HEK293 (cell line): ENCODE measurements around the gene GNB1L.

Experiments used
- CTCF ChIA-PET: fragments of 350-600 bp; formaldehyde crosslinking; extraction: SDS; loops from one replicate; lab custom pipeline; 2021; ENCODE audit warnings: antibody characterized with exemption; lab: Yijun Ruan, JAX
- POLR2A ChIA-PET: fragments of 300-600 bp; formaldehyde crosslinking; extraction: SDS; loops from one replicate; lab custom pipeline; 2020; ENCODE audit warnings: antibody characterized with exemption, inconsistent platforms; lab: Yijun Ruan, JAX
- H3K27ac ChIP-seq: fragments of 200-500 bp; sonication (Bioruptor generic); 2 replicates; pipeline ENCODE4 v1.5.1; 2014; ENCODE audit warnings: low read depth, low read length, control low read depth, inconsistent platforms; ENCODE audit errors: extremely low read depth
- H3K36me3 ChIP-seq, 2 experiments: fragments of 200-500 bp in 1 of 2; sonication (Bioruptor generic) in 1 of 2; 1 replicate in 1 of 2; 2 replicates in 1 of 2; pipeline ENCODE4 v1.5.1; 2014 to 2017; ENCODE audit warnings: inconsistent platforms in 2 of 2, low read length in 2 of 2; ENCODE audit not compliant: control insufficient read depth in 2 of 2, insufficient read depth in 1 of 2
- H3K4me1 ChIP-seq: fragments of 200-500 bp; sonication (Bioruptor generic); 2 replicates; pipeline ENCODE4 v1.5.1; 2014; ENCODE audit warnings: mild to moderate bottlenecking, low read length, inconsistent platforms; ENCODE audit not compliant: control insufficient read depth, insufficient read depth
- H3K4me3 ChIP-seq: 2 replicates; pipeline ENCODE4 v1.5.1; 2011; ENCODE audit warnings: low read depth, mild to moderate bottlenecking, control low read depth, low read length, moderate library complexity
- H3K9me3 ChIP-seq: fragments of 200-500 bp; sonication (Bioruptor generic); 2 replicates; pipeline ENCODE4 v1.5.1; 2014; ENCODE audit warnings: low read depth, low read length, inconsistent platforms; ENCODE audit not compliant: control insufficient read depth, insufficient read depth
- ATF2 ChIP-seq: fragments of 450-650 bp; formaldehyde crosslinking; IDR thresholded peaks from 2 replicates; pipeline ENCODE4 v1.5.1; 2016; ENCODE audit warnings: missing biosample characterization, missing genetic modification characterization, low read depth
- KLF10 ChIP-seq: fragments of 450-650 bp; IDR thresholded peaks from 2 replicates; pipeline ENCODE4 v1.5.1; 2018; ENCODE audit warnings: missing biosample characterization, mild to moderate bottlenecking, missing genetic modification characterization
- KLF17 ChIP-seq: fragments of 450-650 bp; formaldehyde crosslinking; IDR thresholded peaks from 2 replicates; pipeline ENCODE4 v1.5.1; 2016; ENCODE audit warnings: missing biosample characterization, missing genetic modification characterization
- OSR2 ChIP-seq: fragments of 450-650 bp; formaldehyde crosslinking; IDR thresholded peaks from 2 replicates; pipeline ENCODE4 v1.5.1; 2016; ENCODE audit warnings: missing biosample characterization, missing genetic modification characterization
- PRDM10 ChIP-seq: fragments of 450-650 bp; formaldehyde crosslinking; IDR thresholded peaks from 2 replicates; pipeline ENCODE4 v1.5.1; 2016; ENCODE audit warnings: missing biosample characterization, missing genetic modification characterization
- ZBTB8A ChIP-seq: fragments of 450-650 bp; formaldehyde crosslinking; IDR thresholded peaks from 2 replicates; pipeline ENCODE4 v1.5.1; 2016; ENCODE audit warnings: missing biosample characterization, missing genetic modification characterization
- ZNF366 ChIP-seq: fragments of 450-650 bp; formaldehyde crosslinking; conservative IDR thresholded peaks from 2 replicates; pipeline ENCODE4 v1.5.1; 2016; ENCODE audit warnings: missing biosample characterization, missing genetic modification characterization
- ZNF37A ChIP-seq: fragments of 450-650 bp; IDR thresholded peaks from 2 replicates; pipeline ENCODE4 v1.5.1; 2018; ENCODE audit warnings: missing biosample characterization, missing genetic modification characterization
- ZNF391 ChIP-seq: fragments of 450-650 bp; formaldehyde crosslinking; IDR thresholded peaks from 2 replicates; pipeline ENCODE4 v1.5.1; 2016; ENCODE audit warnings: low read depth, missing biosample characterization, missing genetic modification characterization, borderline replicate concordance
- ZNF449 ChIP-seq: fragments of 450-650 bp; formaldehyde crosslinking; IDR thresholded peaks from 2 replicates; pipeline ENCODE4 v1.5.1; 2017; ENCODE audit warnings: missing biosample characterization, mild to moderate bottlenecking, missing genetic modification characterization, moderate library complexity
- ZNF521 ChIP-seq: fragments of 450-650 bp; formaldehyde crosslinking; IDR thresholded peaks from 2 replicates; pipeline ENCODE4 v1.5.1; 2017; ENCODE audit warnings: missing biosample characterization, mild to moderate bottlenecking, missing genetic modification characterization
- ZNF549 ChIP-seq: fragments of 450-650 bp; IDR thresholded peaks from 2 replicates; pipeline ENCODE4 v1.5.1; 2018; ENCODE audit warnings: missing biosample characterization, missing genetic modification characterization, mild to moderate bottlenecking, inconsistent platforms, moderate library complexity
- ZNF624 ChIP-seq: fragments of 450-650 bp; formaldehyde crosslinking; IDR thresholded peaks from 2 replicates; pipeline ENCODE4 v1.5.1; 2017; ENCODE audit warnings: missing biosample characterization, missing genetic modification characterization
- TF ChIP-seq, protein P1 (sequence below): fragments of 450-650 bp; formaldehyde crosslinking; IDR thresholded peaks from 2 replicates; pipeline ENCODE4 v1.5.1; 2016; ENCODE audit warnings: missing biosample characterization, missing genetic modification characterization
- TF ChIP-seq, protein P2 (sequence below): fragments of 450-650 bp; formaldehyde crosslinking; IDR thresholded peaks from 2 replicates; pipeline ENCODE4 v1.5.1; 2016; ENCODE audit warnings: missing biosample characterization, missing genetic modification characterization, low read depth

The GNB1L gene

DNA sequence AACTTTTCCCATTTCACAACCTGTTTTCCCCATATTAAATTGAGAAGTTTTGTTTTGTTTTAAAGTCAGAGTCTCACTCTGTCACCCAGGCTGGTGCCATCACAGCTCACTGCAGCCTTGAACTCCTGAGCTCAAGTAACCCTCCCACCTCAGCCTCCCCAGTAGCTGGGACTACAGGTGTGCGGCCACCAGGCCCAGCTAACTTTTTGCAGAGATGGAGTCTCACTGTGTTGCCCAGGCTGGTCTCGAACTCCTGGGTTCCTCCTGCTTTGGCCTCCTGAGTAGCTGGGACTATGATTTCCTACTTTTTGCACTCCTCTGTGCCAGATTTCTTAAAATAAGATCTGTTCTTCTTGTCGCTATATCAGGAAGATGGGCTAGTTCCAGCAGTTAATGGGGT lies 44.9 kb downstream of the GNB1L start:
- peaks cover 3% of the 10 kb centered on the region for H3K4me1 ChIP-seq
- CTCF ChIA-PET, result interaction anchor here (0.6 kb wide), 1 partner anchor 86 kb away, joined by 4 read pairs; no protein-coding TSS in a partner anchor
- no peaks in the 10 kb centered on the region for H3K9me3 ChIP-seq
- H3K27ac ChIP-seq, result no peak overlapping the region
- H3K36me3 ChIP-seq, result peaks cover 0 to 17% of the 10 kb centered on the region in 2 experiments; a peak in 1 of 3 replicates
- no peak overlapping the region for H3K4me3 ChIP-seq
- POLR2A ChIA-PET, result no interaction called here
- TF ChIP-seq ATF2 (tag by site-specific recombination) (no peak), KLF10 (tag by site-specific recombination) (no peak), ZBTB8A (tag by site-specific recombination) (no peak), ZNF521 (no peak), OSR2 (tag by site-specific recombination) (no peak), ZNF549 (no peak), ZNF624 (tag by site-specific recombination) (no peak), ZNF391 (tag by site-specific recombination) (no peak), PRDM10 (tag by site-specific recombination) (no peak), KLF17 (no peak), ZNF37A (tag by site-specific recombination) (no peak), ZNF366 (tag by site-specific recombination) (no peak), ZNF449 (tag by site-specific recombination) (no peak)
- TF ChIP-seq, protein P1, sequence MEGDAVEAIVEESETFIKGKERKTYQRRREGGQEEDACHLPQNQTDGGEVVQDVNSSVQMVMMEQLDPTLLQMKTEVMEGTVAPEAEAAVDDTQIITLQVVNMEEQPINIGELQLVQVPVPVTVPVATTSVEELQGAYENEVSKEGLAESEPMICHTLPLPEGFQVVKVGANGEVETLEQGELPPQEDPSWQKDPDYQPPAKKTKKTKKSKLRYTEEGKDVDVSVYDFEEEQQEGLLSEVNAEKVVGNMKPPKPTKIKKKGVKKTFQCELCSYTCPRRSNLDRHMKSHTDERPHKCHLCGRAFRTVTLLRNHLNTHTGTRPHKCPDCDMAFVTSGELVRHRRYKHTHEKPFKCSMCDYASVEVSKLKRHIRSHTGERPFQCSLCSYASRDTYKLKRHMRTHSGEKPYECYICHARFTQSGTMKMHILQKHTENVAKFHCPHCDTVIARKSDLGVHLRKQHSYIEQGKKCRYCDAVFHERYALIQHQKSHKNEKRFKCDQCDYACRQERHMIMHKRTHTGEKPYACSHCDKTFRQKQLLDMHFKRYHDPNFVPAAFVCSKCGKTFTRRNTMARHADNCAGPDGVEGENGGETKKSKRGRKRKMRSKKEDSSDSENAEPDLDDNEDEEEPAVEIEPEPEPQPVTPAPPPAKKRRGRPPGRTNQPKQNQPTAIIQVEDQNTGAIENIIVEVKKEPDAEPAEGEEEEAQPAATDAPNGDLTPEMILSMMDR (tag by site-specific recombination), result no peak
- TF ChIP-seq, protein P2, sequence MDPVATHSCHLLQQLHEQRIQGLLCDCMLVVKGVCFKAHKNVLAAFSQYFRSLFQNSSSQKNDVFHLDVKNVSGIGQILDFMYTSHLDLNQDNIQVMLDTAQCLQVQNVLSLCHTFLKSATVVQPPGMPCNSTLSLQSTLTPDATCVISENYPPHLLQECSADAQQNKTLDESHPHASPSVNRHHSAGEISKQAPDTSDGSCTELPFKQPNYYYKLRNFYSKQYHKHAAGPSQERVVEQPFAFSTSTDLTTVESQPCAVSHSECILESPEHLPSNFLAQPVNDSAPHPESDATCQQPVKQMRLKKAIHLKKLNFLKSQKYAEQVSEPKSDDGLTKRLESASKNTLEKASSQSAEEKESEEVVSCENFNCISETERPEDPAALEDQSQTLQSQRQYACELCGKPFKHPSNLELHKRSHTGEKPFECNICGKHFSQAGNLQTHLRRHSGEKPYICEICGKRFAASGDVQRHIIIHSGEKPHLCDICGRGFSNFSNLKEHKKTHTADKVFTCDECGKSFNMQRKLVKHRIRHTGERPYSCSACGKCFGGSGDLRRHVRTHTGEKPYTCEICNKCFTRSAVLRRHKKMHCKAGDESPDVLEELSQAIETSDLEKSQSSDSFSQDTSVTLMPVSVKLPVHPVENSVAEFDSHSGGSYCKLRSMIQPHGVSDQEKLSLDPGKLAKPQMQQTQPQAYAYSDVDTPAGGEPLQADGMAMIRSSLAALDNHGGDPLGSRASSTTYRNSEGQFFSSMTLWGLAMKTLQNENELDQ (tag by site-specific recombination), result no peak
